ENCODE data around the gene COL9A3. TPM values are rescaled to one million over a fixed set of nuclear protein-coding genes. Genes with fewer than 3 reads are reported as not detected.

Gene COL9A3
- total RNA-seq, 1 donor from 2014 or later = 1.1 TPM

DNA sequence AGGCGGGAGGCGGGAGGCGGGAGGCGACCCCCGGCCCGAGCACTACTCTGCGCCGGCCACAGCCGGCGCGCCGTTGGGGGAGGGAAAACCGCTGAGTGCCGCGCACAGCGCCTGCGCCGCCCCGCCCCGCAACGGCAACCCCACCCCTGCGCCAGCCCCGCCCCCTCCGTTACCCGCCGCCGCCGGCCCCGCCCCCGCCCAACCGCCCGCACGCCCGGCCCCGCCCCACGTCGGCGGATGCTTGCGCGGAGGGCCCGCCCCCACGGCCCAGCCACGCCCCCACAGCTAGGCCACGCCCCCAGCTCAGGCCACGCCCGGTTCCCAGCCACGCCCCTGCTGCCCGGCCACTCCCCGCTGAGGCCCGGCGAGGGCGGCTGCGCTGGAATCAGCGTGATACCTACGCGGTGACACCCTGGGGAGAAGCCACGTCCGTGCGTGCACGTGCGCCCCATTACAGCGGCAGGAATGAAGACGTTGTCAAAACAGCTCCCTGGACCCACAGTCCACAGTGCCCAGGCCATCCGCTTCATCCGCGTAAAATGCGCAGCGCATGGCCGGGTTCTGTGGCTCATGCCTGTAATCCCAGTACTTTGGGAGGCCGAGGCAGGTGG is 45.0 kb downstream of the COL9A3 start, which contains the start of gene TCFL5:
Gene TCFL5 (minus strand): TSS at position 97 of the 611 bp plus-strand sequence. CDS start 152 bp downstream, outside the sequence.
- peak within 1 kb of the TSS; percentile 14 for H3K27ac ChIP-seq
- peak; percentile 100 for ATAC-seq

DNA sequence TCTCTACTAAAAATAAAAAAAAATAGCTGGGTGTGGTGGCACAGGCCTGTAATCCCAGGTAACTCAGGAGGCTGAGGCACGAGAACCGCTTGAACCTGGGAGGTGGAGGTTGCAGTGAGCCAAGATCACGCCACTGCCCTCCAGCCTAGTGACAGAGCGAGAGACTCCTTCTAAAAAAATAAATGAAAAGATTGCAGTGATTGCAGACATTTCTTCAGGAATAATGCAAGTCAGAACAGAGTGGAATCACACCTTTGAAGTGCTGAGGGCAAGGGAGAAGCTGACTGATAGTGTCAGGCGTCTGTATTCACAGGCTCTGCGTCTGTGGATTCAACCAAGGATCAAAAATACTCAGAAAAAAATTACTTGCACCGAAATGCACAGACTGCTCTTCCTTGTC is 47.4 kb downstream of the COL9A3 start:
- peaks cover 10% of the 10 kb centered on the region for H3K4me1 ChIP-seq
- H3K27me3 ChIP-seq = no peaks in the 10 kb centered on the region
- no peak overlapping the region for H3K4me3 ChIP-seq
- no peaks in the 10 kb centered on the region for H3K36me3 ChIP-seq
- no peak for DNase-seq
- TF ChIP-seq, protein P1, sequence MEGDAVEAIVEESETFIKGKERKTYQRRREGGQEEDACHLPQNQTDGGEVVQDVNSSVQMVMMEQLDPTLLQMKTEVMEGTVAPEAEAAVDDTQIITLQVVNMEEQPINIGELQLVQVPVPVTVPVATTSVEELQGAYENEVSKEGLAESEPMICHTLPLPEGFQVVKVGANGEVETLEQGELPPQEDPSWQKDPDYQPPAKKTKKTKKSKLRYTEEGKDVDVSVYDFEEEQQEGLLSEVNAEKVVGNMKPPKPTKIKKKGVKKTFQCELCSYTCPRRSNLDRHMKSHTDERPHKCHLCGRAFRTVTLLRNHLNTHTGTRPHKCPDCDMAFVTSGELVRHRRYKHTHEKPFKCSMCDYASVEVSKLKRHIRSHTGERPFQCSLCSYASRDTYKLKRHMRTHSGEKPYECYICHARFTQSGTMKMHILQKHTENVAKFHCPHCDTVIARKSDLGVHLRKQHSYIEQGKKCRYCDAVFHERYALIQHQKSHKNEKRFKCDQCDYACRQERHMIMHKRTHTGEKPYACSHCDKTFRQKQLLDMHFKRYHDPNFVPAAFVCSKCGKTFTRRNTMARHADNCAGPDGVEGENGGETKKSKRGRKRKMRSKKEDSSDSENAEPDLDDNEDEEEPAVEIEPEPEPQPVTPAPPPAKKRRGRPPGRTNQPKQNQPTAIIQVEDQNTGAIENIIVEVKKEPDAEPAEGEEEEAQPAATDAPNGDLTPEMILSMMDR (IDR thresholded peaks at IDR 0.05) = no peak
- no peak overlapping the region for H3K27ac ChIP-seq
- no peaks in the 10 kb centered on the region for H3K9me3 ChIP-seq
- intact Hi-C loops (cut with DNase I) = no loop called here
- ATAC-seq = no peak

More for the DNA sequence above, 45.0 kb downstream of the COL9A3 start, which contains the start of gene TCFL5:
- intact Hi-C loops (cut with DNase I) = no loop called here
- Histone ChIP-seq H3K4me3 (peak within 1 kb of the TSS; percentile 44), H3K36me3 (peaks cover 6% of the 10 kb centered on the region), H3K27me3 (no peaks in the 10 kb centered on the region), H3K9me3 (no peaks in the 10 kb centered on the region), H3K4me1 (peaks cover 10% of the 10 kb centered on the region)
- DNase-seq = peak; percentile 94
- TF ChIP-seq, protein P1 (IDR thresholded peaks at IDR 0.05) = no peak

DNA sequence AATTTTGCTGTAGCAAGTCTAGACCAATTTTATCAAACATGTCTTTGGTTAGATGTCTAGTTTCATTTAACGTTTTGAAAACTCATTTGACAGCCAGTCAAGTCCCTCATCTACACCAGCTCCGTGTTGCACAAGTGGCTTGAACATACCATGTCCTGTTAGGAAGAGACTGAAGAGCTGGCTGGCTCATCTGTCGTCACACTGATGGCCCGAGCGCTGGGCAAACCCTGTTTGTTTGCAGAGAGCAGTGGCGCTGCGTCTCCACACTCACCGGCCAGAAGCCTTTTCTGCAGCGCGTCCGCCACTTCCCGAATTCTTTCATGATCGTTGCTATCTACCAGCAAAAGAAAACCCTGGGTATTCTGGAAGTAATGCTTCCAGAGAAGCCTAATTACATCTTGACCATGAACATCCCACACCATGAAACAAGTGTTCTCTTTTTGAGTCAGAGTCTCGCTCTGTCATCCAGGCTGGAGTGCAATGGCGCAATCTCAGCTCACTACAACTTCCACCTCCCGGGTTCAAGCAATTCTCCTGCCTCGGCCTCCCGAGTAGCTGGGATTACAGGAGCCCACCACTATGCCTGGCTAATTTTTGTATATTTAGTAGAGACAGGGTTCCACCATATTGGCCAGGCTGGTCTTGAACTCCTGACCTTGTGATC is 55.5 kb downstream of the COL9A3 start:
- DNase-seq = no peak
- ATAC-seq = no peak
- Histone ChIP-seq H3K4me3 (no peak overlapping the region), H3K27me3 (no peaks in the 10 kb centered on the region), H3K36me3 (no peaks in the 10 kb centered on the region), H3K27ac (no peak overlapping the region), H3K9me3 (no peaks in the 10 kb centered on the region), H3K4me1 (peaks cover 16% of the 10 kb centered on the region)
- TF ChIP-seq, protein P1 (IDR thresholded peaks at IDR 0.05) = no peak
- intact Hi-C loops (cut with DNase I) = no loop called here

DNA sequence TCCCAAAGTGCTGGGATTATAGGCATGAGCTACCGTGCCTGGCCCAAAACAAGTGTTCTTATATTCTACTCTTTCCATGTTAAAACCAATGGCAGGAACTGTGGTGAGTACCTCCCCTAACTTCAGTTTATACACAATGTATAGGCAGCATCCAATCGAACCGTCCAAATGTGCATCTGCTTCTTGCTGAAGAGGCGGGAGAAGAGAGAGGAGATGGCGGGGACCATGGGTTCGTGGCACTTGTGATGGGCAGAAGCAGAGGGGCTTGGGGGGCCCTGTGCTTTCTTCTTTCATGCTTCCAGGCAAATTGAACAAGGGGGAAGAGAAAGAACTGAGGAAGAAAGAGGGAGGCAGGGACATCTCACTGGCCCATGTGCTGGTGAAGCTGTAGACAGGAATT is 56.0 kb downstream of the COL9A3 start:
- DNase-seq (no peak), ATAC-seq (no peak)
- TF ChIP-seq, protein P1 (IDR thresholded peaks at IDR 0.05) = no peak
- intact Hi-C loops (cut with DNase I) = no loop called here
- Histone ChIP-seq H3K4me1 (peaks cover 19% of the 10 kb centered on the region), H3K9me3 (no peaks in the 10 kb centered on the region), H3K36me3 (no peaks in the 10 kb centered on the region), H3K4me3 (no peak overlapping the region), H3K27me3 (no peaks in the 10 kb centered on the region), H3K27ac (no peak overlapping the region)

DNA sequence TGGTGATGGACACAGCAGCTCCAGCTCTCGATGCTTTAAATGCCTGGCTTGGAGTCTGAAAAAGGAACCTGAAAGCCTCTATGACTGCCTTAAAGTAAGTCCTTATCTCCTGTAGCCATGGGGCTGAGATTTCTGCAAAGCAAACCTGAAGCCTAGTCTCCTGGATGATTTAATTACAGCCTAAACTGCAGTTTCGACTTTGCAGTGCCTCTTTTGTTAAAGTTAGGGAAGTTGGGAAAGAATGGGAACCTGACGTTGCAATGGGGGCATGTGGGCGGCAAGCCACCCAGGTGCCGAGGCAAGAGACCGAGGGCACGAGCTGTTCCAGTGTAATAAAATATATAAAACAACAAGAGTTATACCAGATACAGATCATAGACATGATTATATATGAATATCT is 56.4 kb downstream of the COL9A3 start:
- H3K36me3 ChIP-seq = no peaks in the 10 kb centered on the region
- H3K27me3 ChIP-seq = no peaks in the 10 kb centered on the region
- TF ChIP-seq, protein P1 (IDR thresholded peaks at IDR 0.05) = no peak
- DNase-seq (no peak), ATAC-seq (no peak)
- H3K27ac ChIP-seq = no peak overlapping the region
- H3K9me3 ChIP-seq = no peaks in the 10 kb centered on the region
- intact Hi-C loops (cut with DNase I) = no loop called here
- no peak overlapping the region for H3K4me3 ChIP-seq
- H3K4me1 ChIP-seq = peaks cover 19% of the 10 kb centered on the region
